ENCODE results near the gene NLRP12. TPM values are rescaled to one million over a fixed set of nuclear protein-coding genes. Genes with fewer than 3 reads are reported as not detected.

NLRP12 gene
- total RNA-seq, 1 experiment from 2014 or later = not detected

DNA sequence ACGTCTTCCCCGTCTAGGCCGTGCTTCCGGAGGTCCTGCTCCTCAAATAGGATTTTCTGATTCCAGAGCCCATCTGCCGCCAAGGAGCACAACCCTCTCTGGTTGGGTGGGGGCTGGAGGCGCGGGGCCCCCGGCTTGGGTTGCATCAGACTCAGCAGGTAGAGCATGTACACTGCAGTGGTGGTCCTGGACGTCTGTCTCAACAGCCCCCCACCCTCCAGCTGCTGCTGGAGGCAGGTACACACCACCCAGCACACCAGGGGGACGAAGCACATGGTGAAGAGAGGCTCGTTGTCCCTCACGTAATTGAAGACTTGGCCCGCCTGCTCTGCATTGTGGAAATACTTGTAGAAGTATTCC is 13.9 kb downstream of the NLRP12 start:
- TF ChIP-seq, protein P1, sequence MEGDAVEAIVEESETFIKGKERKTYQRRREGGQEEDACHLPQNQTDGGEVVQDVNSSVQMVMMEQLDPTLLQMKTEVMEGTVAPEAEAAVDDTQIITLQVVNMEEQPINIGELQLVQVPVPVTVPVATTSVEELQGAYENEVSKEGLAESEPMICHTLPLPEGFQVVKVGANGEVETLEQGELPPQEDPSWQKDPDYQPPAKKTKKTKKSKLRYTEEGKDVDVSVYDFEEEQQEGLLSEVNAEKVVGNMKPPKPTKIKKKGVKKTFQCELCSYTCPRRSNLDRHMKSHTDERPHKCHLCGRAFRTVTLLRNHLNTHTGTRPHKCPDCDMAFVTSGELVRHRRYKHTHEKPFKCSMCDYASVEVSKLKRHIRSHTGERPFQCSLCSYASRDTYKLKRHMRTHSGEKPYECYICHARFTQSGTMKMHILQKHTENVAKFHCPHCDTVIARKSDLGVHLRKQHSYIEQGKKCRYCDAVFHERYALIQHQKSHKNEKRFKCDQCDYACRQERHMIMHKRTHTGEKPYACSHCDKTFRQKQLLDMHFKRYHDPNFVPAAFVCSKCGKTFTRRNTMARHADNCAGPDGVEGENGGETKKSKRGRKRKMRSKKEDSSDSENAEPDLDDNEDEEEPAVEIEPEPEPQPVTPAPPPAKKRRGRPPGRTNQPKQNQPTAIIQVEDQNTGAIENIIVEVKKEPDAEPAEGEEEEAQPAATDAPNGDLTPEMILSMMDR (IDR thresholded peaks at IDR 0.05; ENCODE audit: unreplicated experiment) = no peak
- Mint-ChIP-seq H3K27ac (ENCODE audit: low read depth, unreplicated experiment) (no peak overlapping the region), H3K4me1 (ENCODE audit: insufficient read depth, unreplicated experiment) (no peaks in the 10 kb centered on the region), H3K36me3 (ENCODE audit: insufficient read depth, unreplicated experiment) (no peaks in the 10 kb centered on the region), H3K9me3 (ENCODE audit: unreplicated experiment) (no peaks in the 10 kb centered on the region), H3K27me3 (ENCODE audit: insufficient read depth, unreplicated experiment) (no peaks in the 10 kb centered on the region), H3K4me3 (ENCODE audit: unreplicated experiment) (no peak overlapping the region)
- POLR2A ChIA-PET = interaction anchor here (0.9 to 1.0 kb wide), 2 partner anchors 17 to 31 kb away, joined by 3 read pairs; no protein-coding TSS in a partner anchor
- intact Hi-C loops (cut with micrococcal nuclease) = no loop called here
- no TSS peak for BruUV-seq (replicated peaks)
- CTCF ChIA-PET = interaction anchor here (0.5 to 6.0 kb wide), 14 partner anchors 7 to 289 kb away, joined by 3 to 89 read pairs (median 4); partner anchors contain the start of gene PRKCG
- DNase-seq (ENCODE audit: unreplicated experiment) = no peak

DNA sequence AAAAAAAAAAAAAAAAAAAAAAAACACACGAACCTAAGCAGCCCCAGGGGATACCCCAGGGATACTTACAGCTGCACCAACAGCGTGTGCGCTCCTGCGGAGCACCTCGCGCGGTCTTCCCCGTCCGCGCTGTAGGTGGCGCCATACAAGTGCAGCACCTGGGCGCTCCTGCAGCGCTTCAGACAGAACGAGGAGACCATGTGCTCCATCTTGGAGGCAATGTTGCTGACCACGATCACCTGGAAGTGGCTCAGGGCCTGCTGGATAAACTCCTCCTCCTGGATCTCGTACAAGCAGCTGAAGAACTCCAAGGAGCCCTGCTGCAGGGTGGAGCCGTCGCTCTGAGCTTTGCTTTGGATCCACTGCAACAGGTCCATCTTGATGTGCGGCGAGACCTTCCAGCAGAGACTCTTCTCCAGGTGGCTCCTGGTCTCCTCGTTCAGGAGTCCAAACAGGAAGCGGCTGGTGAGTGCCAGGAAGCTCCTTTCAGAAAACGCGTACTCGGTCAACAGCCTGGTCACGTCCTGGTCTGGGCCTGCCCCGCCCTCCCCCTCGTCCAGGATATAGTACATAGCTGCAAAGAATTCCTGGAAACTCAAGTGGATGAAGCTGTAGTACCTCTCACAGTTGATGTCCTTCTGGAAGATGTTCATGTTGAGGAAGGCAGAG is 14.5 kb downstream of the NLRP12 start:
- Mint-ChIP-seq H3K36me3 (ENCODE audit: insufficient read depth, unreplicated experiment) (no peaks in the 10 kb centered on the region), H3K4me1 (ENCODE audit: insufficient read depth, unreplicated experiment) (no peaks in the 10 kb centered on the region), H3K4me3 (ENCODE audit: unreplicated experiment) (no peak overlapping the region), H3K27ac (ENCODE audit: low read depth, unreplicated experiment) (no peak overlapping the region), H3K27me3 (ENCODE audit: insufficient read depth, unreplicated experiment) (no peaks in the 10 kb centered on the region), H3K9me3 (ENCODE audit: unreplicated experiment) (no peaks in the 10 kb centered on the region)
- no TSS peak for BruUV-seq (replicated peaks)
- POLR2A ChIA-PET = interaction anchor here (1.0 kb wide), 1 partner anchor 17 kb away, joined by 3 read pairs; no protein-coding TSS in a partner anchor
- CTCF ChIA-PET = interaction anchor here (0.6 to 6.0 kb wide), 13 partner anchors 8 to 290 kb away, joined by 3 to 89 read pairs (median 4); partner anchors contain the start of gene PRKCG
- TF ChIP-seq, protein P1 (IDR thresholded peaks at IDR 0.05; ENCODE audit: unreplicated experiment) = peak; percentile 10
- no peak for DNase-seq (ENCODE audit: unreplicated experiment)
- intact Hi-C loops (cut with micrococcal nuclease) = loop anchor here (5.0 kb wide), 1 partner anchor 213 kb away; no protein-coding TSS in a partner anchor

DNA sequence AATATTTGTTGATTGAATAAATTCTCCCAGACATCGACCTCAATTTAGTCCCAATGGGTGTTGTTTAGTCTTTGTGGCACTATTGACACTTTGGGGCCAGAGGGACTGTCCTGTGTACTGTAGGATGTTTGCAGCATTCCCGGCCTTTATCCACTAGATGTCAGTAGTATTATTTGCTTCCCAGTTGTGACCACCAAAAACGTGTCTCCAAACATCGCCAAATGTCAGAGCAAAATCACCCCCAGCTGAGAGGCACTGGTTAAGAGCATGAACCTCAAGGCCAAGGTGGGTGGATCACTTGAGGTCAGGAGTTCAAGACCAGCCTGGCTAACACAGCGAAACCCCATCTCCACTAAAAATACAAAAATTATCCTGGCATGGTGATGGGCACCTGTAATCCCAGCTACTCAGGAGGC is 15.4 kb downstream of the NLRP12 start:
- BruUV-seq (replicated peaks) = no TSS peak
- Mint-ChIP-seq H3K9me3 (ENCODE audit: unreplicated experiment) (no peaks in the 10 kb centered on the region), H3K27ac (ENCODE audit: low read depth, unreplicated experiment) (no peak overlapping the region), H3K27me3 (ENCODE audit: insufficient read depth, unreplicated experiment) (no peaks in the 10 kb centered on the region), H3K4me3 (ENCODE audit: unreplicated experiment) (no peak overlapping the region), H3K36me3 (ENCODE audit: insufficient read depth, unreplicated experiment) (no peaks in the 10 kb centered on the region), H3K4me1 (ENCODE audit: insufficient read depth, unreplicated experiment) (no peaks in the 10 kb centered on the region)
- DNase-seq (ENCODE audit: unreplicated experiment) = peak; percentile 41
- CTCF ChIA-PET = interaction anchor here (0.6 to 6.0 kb wide), 15 partner anchors 9 to 418 kb away, joined by 3 to 89 read pairs (median 4); no protein-coding TSS in a partner anchor
- POLR2A ChIA-PET = no interaction called here
- TF ChIP-seq, protein P1 (IDR thresholded peaks at IDR 0.05; ENCODE audit: unreplicated experiment) = peak; percentile 24
- intact Hi-C loops (cut with micrococcal nuclease) = loop anchor here (5.0 kb wide), 1 partner anchor 214 kb away; no protein-coding TSS in a partner anchor

DNA sequence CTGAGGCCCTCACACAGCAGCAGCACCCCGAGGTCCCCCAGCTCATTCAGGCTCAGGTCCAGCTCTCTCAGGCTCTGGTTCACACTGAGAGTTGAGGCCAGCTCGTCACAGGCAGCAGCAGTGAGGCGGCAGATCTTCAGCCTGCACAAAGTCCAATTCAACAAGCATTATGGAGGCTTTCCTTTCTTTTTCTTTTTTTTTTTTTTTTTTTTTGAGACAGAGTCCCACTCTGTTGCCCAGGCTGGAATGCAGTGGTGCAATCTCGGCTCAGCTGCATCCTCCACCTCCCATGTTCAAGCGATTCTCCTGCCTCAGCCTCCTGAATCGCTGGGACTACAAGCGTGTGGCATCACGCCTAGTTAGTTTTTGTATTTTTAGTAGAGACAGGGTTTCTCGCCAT is 22.9 kb downstream of the NLRP12 start:
- intact Hi-C loops (cut with micrococcal nuclease) = no loop called here
- H3K4me1 Mint-ChIP-seq (ENCODE audit: insufficient read depth, unreplicated experiment) = no peaks in the 10 kb centered on the region
- TF ChIP-seq, protein P1 (IDR thresholded peaks at IDR 0.05; ENCODE audit: unreplicated experiment) = no peak
- CTCF ChIA-PET = interaction anchor here (0.6 to 3.3 kb wide), 5 partner anchors 8 to 223 kb away, joined by 3 to 18 read pairs (median 4); no protein-coding TSS in a partner anchor
- DNase-seq (ENCODE audit: unreplicated experiment) = no peak
- H3K36me3 Mint-ChIP-seq (ENCODE audit: insufficient read depth, unreplicated experiment) = no peaks in the 10 kb centered on the region
- no TSS peak for BruUV-seq (replicated peaks)
- H3K27me3 Mint-ChIP-seq (ENCODE audit: insufficient read depth, unreplicated experiment) = no peaks in the 10 kb centered on the region
- POLR2A ChIA-PET = no interaction called here
- H3K27ac Mint-ChIP-seq (ENCODE audit: low read depth, unreplicated experiment) = no peak overlapping the region
- no peak overlapping the region for H3K4me3 Mint-ChIP-seq (ENCODE audit: unreplicated experiment)
- H3K9me3 Mint-ChIP-seq (ENCODE audit: unreplicated experiment) = no peaks in the 10 kb centered on the region

All from MCF 10A (cell line).